ENCODE results near the gene LMAN2.

The LMAN2 gene

DNA sequence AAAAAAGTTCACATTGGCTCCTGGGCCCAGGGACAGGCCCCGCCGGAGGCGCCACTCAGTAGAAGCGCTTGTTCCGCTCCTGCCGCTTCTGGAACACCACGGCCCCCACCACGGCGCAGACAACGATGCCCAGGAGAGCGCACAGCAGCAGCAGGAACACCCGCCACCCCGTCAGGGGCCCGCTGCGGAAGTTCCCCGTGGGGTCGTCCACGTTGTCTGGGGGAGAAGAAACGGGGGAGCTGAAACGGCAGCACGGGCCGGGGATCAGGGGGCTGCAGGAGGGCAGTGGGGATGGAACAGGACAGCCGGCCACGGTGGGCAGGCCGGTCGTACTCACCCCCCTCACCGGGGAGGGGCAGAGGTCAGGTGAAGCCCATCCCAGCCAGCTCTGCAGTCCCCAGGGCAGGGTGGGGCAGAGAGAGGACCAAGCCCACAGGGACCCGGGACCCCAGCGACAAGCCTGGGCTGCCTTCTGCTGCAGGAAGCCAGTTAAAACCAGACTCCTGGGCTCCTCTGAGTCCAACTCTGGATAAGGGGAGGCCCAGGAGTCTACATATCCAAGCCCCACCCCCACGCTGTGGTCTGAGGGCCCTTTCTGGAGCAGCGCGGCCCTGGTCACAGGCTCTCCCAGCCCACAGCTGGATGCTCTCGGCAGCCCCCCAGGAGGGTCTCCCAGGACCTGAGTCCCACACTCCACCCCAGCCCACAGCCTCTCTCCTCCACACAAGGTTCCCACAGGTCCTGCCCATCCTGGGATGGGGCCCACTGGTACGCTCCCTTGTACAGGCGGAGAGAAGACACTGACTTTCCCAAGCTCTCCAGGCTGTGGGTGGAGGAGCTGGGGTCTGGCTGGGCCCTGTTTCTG lies 19.2 kb downstream of the LMAN2 start:
- FAIRE-seq (no peak), DNase-seq (ENCODE audit: extremely low spot score, insufficient read length, low read depth) (no peak)

DNA sequence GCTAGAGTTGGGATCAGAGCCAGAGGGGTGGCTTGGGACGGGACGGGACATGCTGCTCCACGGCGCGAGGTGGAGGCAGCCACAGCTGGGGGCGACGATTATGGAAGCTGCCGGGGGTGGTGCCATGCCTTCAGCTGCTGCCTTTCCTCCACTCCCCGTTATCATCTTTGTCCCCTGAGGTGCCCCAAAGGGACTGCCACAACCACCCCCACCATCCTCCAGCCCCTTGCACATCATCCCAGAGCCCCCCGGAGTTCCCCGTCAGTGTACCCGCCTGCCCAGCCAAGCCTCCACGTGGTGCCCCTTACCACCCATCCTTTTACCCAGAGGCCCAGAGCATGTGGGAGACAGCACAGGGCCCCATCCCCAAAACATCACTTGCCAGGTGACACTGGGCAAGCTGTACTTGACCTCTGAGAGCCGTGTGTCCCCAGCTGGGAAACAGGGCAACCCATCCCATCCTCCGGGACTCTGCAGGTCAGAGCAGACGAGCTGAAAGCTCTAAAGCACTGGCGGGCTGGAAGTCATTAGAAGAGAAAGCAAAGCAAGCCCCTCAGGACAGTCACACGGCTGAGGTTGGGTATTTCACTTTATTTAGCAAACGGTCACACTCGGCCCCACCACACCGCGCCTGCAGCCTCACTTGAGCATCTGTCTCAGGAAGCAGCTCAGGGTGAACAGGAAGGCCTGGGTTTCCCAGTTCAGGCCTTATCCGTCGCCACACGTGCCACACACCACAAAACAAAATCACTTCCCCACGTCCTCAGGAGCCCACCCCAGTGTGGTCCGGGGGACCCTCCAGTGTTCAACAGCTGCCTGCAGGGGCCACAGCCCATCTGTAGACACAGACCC lies 20.3 kb downstream of the LMAN2 start:
- no peak for DNase-seq (ENCODE audit: extremely low spot score, insufficient read length, low read depth)
- no peak for FAIRE-seq

DNA sequence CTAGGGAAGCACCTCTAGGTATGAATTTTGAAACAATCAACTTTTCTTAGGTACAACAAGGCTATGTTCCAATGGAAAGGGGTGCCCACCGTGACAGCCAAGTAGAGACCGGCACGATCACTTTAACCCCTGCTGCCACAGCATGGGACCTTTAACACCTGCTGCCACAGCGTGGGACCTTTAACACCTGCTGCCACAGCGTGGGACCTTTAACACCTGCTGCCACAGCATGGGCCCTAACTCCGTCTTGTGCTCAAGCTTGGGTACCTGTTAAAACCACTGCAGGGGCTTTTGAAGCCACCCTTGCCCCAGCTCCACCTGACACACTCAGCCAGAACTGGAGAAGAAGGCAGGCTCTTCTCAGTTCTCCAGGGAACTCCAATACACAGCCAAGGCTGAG lies 21.6 kb downstream of the LMAN2 start:
- DNase-seq (ENCODE audit: extremely low spot score, insufficient read length, low read depth) (no peak), FAIRE-seq (no peak)

- no peak for FAIRE-seq
- no peak for DNase-seq (ENCODE audit: extremely low spot score, insufficient read length, low read depth)
Measured at GRCh38 chr5:177328545-177329231, 22.8 kb downstream of the LMAN2 start.

DNA sequence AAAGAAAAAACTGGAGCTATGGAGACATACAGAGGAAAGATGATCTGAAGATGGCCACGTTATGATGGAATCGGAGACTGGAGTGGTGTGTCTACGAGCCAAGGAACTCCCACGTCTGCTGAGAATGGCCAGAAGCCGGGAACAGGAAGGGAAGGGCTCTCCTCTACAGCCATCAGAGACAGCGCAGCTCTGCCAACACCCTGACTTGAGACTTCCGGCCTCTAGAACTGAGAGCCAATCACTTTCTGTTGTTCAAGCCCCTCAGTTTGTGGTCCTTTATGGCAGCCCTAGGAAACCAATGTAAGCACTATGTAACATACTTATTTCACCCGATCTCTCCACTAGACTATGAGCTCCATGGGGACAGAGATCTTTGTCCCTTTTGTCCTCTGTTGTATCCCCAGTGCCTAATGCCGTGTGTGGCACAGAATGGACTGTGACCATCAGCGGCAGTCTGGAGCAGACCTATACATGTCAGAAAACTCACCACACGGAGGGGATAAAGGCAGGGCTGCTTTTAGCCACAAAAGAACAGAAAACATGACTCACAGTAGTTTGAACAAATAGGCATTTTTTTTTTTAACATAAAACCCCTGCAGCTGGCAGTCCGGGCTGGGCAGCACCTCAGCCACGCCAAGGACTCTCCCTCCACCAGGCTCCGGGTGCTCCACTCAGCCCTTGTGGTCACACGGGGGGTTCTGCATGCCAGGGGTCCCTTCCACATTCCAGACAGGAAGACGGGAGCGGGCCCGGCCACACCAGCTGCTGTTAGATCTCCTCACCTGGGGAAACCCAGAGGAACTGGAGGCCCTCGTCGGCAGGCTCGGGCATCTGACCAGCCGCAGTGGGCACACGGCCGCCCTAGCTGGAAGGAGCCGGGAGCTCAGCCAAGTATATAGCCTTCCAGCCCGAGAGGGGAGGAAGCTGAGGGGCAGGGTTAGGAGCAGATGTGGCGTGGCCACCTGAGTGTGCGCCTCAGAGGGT lies 23.6 kb downstream of the LMAN2 start:
- FAIRE-seq (no peak), DNase-seq (ENCODE audit: extremely low spot score, insufficient read length, low read depth) (no peak)

- DNase-seq (ENCODE audit: extremely low spot score, insufficient read length, low read depth), result no peak
- FAIRE-seq, result no peak
Measured at GRCh38 chr5:177325868-177326381, 25.5 kb downstream of the LMAN2 start.

GRCh38 chr5:177320879-177321278 lies 30.6 kb downstream of the LMAN2 start:
- DNase-seq (ENCODE audit: extremely low spot score, insufficient read length, low read depth) (no peak), FAIRE-seq (no peak)

- DNase-seq (ENCODE audit: extremely low spot score, insufficient read length, low read depth) (no peak), FAIRE-seq (no peak)
Measured at GRCh38 chr5:177319913-177320588, 31.4 kb downstream of the LMAN2 start.

DNA sequence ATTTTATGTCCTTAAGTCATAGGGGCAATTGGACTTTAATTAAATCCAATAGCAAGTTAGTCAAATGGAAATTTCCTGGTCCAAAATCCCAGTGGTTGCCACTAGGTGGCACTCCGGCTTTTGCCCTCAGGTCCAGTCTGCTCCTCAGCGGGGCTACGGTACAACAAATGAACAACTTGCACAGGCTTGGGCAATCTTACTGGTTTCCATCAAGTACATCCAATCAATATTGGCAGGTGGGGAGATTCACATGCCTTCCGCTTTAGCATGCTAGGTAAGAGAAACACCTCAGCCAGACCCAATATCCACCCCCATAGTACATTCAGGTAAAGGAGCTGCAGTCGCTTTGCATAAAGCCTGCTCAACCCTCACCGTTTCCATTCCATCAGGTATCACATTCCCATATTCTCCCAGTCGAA lies 33.5 kb downstream of the LMAN2 start:
- DNase-seq (ENCODE audit: extremely low spot score, insufficient read length, low read depth) (no peak), FAIRE-seq (peak; percentile 88)

DNA sequence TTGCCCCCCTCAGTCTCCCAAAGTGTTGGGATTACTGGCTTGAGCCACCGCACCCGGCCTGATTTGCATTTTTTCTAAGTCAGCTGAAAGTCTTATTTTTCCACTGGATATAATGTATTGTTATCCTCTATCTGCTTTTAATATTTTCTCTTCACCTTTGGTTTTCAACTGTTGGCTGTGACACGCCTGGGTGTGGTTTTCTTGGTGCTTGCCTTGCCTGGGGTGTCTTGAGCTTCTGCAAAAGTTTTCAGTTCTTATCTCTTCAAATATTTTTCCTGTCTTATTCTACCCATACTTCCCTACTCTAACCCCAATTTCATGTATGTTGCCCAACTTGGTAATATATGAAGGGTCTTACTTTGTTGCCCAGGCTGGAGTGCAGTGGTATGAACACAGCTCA lies 35.5 kb downstream of the LMAN2 start:
- FAIRE-seq, result no peak
- DNase-seq (ENCODE audit: extremely low spot score, insufficient read length, low read depth), result no peak

GRCh38 chr5:177315411-177315810 lies 36.1 kb downstream of the LMAN2 start:
- no peak for FAIRE-seq
- DNase-seq (ENCODE audit: extremely low spot score, insufficient read length, low read depth), result no peak

- no peak for FAIRE-seq
- DNase-seq (ENCODE audit: extremely low spot score, insufficient read length, low read depth), result no peak
Measured at GRCh38 chr5:177314376-177315342, 36.8 kb downstream of the LMAN2 start.

- FAIRE-seq, result no peak
Measured at GRCh38 chr5:177313561-177314259, 37.8 kb downstream of the LMAN2 start.

GRCh38 chr5:177312649-177313181 lies 38.8 kb downstream of the LMAN2 start:
- DNase-seq (ENCODE audit: extremely low spot score, insufficient read length, low read depth), result no peak
- peak; percentile 81 for FAIRE-seq

More at GRCh38 chr5:177313561-177314259, 37.8 kb downstream of the LMAN2 start:
- no peak for DNase-seq (ENCODE audit: extremely low spot score, insufficient read length, low read depth)

DNA sequence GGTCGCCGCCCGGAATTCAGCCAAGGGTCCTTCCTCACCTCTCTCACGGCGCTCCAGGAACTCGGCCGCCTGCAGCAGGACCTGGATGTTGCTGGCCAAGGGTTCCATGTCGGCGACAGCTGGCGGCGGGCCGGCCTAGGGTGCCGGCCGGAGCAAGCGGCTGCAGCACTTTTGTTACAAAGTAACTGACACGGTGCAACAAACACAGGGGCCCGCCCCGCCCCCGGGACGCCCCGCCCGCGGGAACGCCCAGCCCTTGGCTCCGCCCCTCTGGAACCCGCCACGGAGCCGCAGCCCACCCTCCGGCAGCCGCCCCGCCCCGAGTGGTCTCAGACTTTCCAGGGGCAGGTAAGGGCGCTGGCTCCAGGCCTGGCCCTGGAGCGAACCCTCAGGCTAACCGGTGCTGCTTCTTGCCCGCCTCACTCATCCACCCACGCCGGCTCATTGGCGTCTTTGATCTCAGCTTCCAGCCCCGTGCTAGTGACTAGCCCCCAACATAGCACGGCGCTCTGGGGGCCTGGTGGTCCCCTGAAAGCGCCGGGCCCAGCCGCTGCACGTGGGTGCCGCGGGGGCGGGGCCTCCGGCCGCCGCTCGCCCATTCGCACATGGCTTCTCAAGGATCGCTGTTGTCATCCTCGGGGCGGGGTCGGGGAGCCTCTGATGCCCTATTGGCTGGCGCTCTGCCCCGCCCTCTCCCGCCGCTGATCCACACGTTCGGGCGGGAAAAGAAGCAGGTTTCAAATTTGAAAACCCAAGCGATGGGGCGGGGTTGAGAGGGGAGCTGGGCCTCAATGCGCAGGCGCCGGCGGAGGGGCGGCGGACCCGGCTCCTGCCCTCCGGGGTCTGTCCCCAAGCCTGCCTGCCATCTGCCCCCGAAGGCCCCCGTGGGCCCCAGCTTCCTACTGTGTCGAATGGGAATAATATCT lies 39.5 kb downstream of the LMAN2 start, which contains the start of gene MXD3:
Gene MXD3 (minus strand): TSS at position 176 of the 926 bp plus-strand sequence. CDS start 68 bp downstream, at position 108.
- DNase-seq (ENCODE audit: extremely low spot score, insufficient read length, low read depth), result peak; percentile 84
- peak; percentile 95 for FAIRE-seq

GRCh38 chr5:177311392-177311722 lies 40.1 kb downstream of the LMAN2 start:
- FAIRE-seq, result no peak
- DNase-seq (ENCODE audit: extremely low spot score, insufficient read length, low read depth), result no peak
